ENCODE results near the gene CYP39A1. TPM values are rescaled to one million over a fixed set of nuclear protein-coding genes. Genes with fewer than 3 reads are reported as not detected.
A peak's percentile ranks its signal among the peaks of the same experiment; 100 is the strongest.

Gene CYP39A1
- total and polyA plus RNA-seq, 9 donors, result 9.0 to 22.9 (median 15.0) TPM

DNA sequence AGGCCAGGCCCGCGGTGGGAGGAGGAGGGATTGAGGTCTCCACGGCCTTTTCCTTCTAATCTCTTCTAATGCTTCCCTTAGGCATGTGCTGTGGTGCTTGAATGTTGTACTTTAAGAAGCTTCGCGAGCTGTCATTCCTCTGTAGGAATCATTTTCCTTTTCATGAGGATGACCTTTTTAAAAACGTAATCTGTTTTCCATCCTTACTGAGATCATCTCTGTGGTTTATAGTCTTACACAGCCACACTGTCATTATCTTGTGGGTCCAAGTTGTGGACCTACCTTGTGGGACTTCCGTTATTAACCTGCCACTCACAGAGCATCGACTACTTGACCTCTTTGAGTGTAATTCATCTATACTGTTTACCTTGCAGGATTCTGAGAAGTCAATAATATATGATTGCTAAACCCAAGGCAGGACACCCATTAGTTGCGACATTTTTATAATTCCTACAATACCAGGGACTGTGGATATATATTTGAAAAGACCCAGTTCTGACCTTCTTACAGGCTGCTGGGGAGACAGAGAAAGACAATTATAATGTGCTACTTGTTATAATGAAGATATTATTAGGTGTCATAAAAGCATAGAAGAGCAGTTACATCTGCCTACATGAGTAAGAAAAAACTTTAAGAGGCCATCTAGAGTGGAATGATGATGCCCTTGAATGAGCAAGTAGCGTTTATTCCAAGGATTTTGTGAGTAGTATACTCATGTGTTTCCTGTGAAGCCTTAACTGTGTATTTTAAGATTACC lies 999 bp upstream of the CYP39A1 start:
- Histone ChIP-seq H3K27me3 (no peaks in the 10 kb centered on the region), H3K9me3 (no peaks in the 10 kb centered on the region), H3K36me3 (no peaks in the 10 kb centered on the region), H3K4me1 (ENCODE audit: insufficient read depth) (peaks cover 4% of the 10 kb centered on the region), H3K27ac (peak overlapping the region; percentile 57 to 87), H3K4me3 (peak overlapping the region; percentile 97)
- WGBS, 3 donors, result 17 to 23% (median 18%) methylated on average over 10 of the region's 10 CpGs
- TF ChIP-seq EP300 (IDR thresholded peaks at IDR 0.05), result no peak
- TF ChIP-seq, protein P1, sequence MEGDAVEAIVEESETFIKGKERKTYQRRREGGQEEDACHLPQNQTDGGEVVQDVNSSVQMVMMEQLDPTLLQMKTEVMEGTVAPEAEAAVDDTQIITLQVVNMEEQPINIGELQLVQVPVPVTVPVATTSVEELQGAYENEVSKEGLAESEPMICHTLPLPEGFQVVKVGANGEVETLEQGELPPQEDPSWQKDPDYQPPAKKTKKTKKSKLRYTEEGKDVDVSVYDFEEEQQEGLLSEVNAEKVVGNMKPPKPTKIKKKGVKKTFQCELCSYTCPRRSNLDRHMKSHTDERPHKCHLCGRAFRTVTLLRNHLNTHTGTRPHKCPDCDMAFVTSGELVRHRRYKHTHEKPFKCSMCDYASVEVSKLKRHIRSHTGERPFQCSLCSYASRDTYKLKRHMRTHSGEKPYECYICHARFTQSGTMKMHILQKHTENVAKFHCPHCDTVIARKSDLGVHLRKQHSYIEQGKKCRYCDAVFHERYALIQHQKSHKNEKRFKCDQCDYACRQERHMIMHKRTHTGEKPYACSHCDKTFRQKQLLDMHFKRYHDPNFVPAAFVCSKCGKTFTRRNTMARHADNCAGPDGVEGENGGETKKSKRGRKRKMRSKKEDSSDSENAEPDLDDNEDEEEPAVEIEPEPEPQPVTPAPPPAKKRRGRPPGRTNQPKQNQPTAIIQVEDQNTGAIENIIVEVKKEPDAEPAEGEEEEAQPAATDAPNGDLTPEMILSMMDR (IDR thresholded peaks at IDR 0.05), result no peak
- TF ChIP-seq POLR2A (IDR thresholded peaks at IDR 0.05), result no peak
- intact Hi-C loops (cut with DNase I), result no loop called here
- no peak for DNase-seq

DNA sequence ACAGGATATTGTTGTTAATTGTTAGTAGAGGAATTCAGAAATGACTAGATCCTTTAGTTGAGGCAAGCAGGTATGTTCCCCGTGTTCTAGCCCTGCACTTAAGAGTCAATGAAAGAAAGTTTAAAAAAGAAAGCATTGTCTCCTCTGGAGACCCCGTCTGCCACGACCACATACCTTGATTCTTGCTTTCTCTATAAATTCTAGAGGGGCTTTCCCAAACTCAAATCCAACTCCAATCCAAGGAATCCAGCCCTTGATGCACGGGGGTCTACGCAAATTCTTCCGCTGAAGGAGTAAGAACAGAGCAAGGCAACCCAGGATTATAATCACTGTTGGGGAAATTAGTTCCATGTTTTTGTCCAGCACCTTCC lies 401 bp downstream of the CYP39A1 start:
- peak overlapping the region; percentile 97 for H3K4me3 ChIP-seq
- WGBS, 3 donors, result 1 to 2% (median 1%) methylated on average over 6 of the region's 6 CpGs
- peaks cover 4% of the 10 kb centered on the region for H3K4me1 ChIP-seq (ENCODE audit: insufficient read depth)
- H3K27ac ChIP-seq, result peak overlapping the region; percentile 2 to 87
- DNase-seq, result no peak
- H3K36me3 ChIP-seq, result no peaks in the 10 kb centered on the region
- intact Hi-C loops (cut with DNase I), result no loop called here
- TF ChIP-seq POLR2A (IDR thresholded peaks at IDR 0.05) (no peak), EP300 (IDR thresholded peaks at IDR 0.05) (no peak)
- TF ChIP-seq, protein P1 (IDR thresholded peaks at IDR 0.05), result no peak
- no peaks in the 10 kb centered on the region for H3K27me3 ChIP-seq
- no peaks in the 10 kb centered on the region for H3K9me3 ChIP-seq

DNA sequence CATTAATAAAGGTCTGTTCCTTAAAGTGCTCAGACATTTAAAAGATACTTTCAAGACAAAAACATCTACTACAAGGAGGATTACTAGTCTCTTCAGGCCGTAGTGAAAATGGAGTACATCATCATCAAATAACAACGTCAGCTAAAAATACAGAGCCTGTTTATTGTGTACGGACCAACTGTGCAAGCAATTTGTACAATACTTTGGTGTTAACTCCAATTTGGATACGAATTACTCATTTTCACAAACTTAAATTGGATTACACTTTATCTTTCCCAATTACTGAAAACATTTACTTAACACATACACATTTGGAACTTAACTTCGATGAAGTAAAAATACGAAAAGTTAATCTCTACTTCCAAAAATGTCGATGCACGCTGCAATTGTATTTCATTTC lies 802 bp downstream of the CYP39A1 start:
- peak overlapping the region; percentile 97 for H3K4me3 ChIP-seq

DNA sequence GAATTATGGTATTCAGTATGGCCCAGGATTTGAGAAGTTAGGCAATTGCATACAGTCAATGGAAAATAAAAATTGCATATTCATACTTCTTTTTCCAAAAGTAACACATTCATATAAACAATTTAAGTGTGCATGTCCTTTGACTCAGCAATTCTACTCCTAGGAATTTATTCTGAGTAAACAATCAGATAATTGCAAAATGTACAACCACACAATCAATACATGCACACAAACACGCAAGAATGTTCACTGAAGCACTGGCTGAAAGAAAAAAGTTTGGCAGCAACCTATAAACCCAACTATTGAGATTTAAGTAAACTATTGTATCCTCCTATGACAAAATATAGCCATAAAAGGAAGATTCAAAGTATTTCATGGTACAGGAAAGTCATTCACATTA lies 1.6 kb downstream of the CYP39A1 start:
- TF ChIP-seq EP300 (IDR thresholded peaks at IDR 0.05) (no peak), POLR2A (IDR thresholded peaks at IDR 0.05) (no peak)
- TF ChIP-seq, protein P1 (IDR thresholded peaks at IDR 0.05), result no peak
- Histone ChIP-seq H3K27ac (no peak overlapping the region), H3K36me3 (no peaks in the 10 kb centered on the region), H3K9me3 (no peaks in the 10 kb centered on the region), H3K4me3 (peak overlapping the region; percentile 97), H3K4me1 (ENCODE audit: insufficient read depth) (peaks cover 4% of the 10 kb centered on the region), H3K27me3 (no peaks in the 10 kb centered on the region)
- 15 to 40% (median 24%) methylated on average over 1 of the region's 1 CpG for WGBS, 3 donors
- no peak for DNase-seq
- intact Hi-C loops (cut with DNase I), result no loop called here

More for the DNA sequence above, 802 bp downstream of the CYP39A1 start:
- H3K27ac ChIP-seq, result peak overlapping the region in 1 of 2 donors; percentile 87
- peaks cover 4% of the 10 kb centered on the region for H3K4me1 ChIP-seq (ENCODE audit: insufficient read depth)
- TF ChIP-seq EP300 (IDR thresholded peaks at IDR 0.05), result no peak
- TF ChIP-seq, protein P1 (IDR thresholded peaks at IDR 0.05), result no peak
- TF ChIP-seq POLR2A (IDR thresholded peaks at IDR 0.05), result no peak
- no peaks in the 10 kb centered on the region for H3K36me3 ChIP-seq
- intact Hi-C loops (cut with DNase I), result no loop called here
- H3K9me3 ChIP-seq, result no peaks in the 10 kb centered on the region
- DNase-seq, result no peak
- WGBS, 3 donors, result 2 to 9% (median 4%) methylated on average over 8 of the region's 8 CpGs
- H3K27me3 ChIP-seq, result no peaks in the 10 kb centered on the region
